Endothelial cell of umbilical vein (primary cell): Measurements from ENCODE around the gene RBM39. TPM values are rescaled to one million over a fixed set of nuclear protein-coding genes. Genes with fewer than 3 reads are reported as not detected.
"Not testable (repeated sequence)": the region's sequence is repeated elsewhere in the genome, so short reads cannot be mapped to it uniquely, and the experiment has no call there.

Source experiments
- BruUV-seq: library from RNA; stranded (reverse); fragments of 400-500 nt; replicated peaks from 2 replicates; lab custom pipeline; 2021; lab: Mats Ljungman, UMichigan
- CTCF ChIA-PET: fragments of 300-600, 350-600 bp; sonication (Branson Sonifier 250); formaldehyde crosslinking; loops from one replicate; lab custom pipeline; 2021; ENCODE audit warnings: antibody characterized with exemption, inconsistent platforms; lab: Charles Lee
- POLR2A ChIA-PET: fragments of 300-600, 350-600 bp; sonication (Branson Sonifier 250); formaldehyde crosslinking; loops from one replicate; lab custom pipeline; 2021; ENCODE audit warnings: antibody characterized with exemption, inconsistent platforms; lab: Charles Lee
- DNase-seq: peaks from one replicate; pipeline ENCODE4 v3.0.0-alpha.2; 2011; ENCODE audit warnings: low read depth, low spot score
- FAIRE-seq: peaks from 2 replicates; lab custom pipeline; 2011; peaks lifted over from hg19 to GRCh38; lab: Jason Lieb, UNC
- H2AFZ ChIP-seq: 2 replicates; pipeline ENCODE4 v1.6.0; 2012; ENCODE audit warnings: low read depth, low read length, control low read depth, inconsistent platforms
- H3K27ac ChIP-seq: 2 replicates; pipeline ENCODE4 v1.5.1; 2011; ENCODE audit warnings: low read depth, mild to moderate bottlenecking, control low read depth, low read length, moderate library complexity; ENCODE audit not compliant: insufficient read depth
- H3K27me3 ChIP-seq, 2 experiments: 2 replicates each; pipeline versions ENCODE4 v1.6.0 to v1.6.1; 2011; ENCODE audit warnings: low read length in 2 of 2, mixed read lengths in 1 of 2; ENCODE audit not compliant: control insufficient read depth in 2 of 2, insufficient read depth in 2 of 2
- H3K36me3 ChIP-seq, 2 experiments: 2 replicates in 1 of 2; 3 replicates in 1 of 2; pipeline ENCODE4 v1.5.1; 2011; ENCODE audit warnings: low read length in 2 of 2, mild to moderate bottlenecking in 1 of 2, moderate library complexity in 1 of 2; ENCODE audit not compliant: control insufficient read depth in 2 of 2, insufficient read depth in 2 of 2; ENCODE audit errors: extremely low read depth in 1 of 2
- H3K4me1 ChIP-seq: 3 replicates; pipeline ENCODE4 v1.5.1; 2011; ENCODE audit warnings: mild to moderate bottlenecking, low read length; ENCODE audit not compliant: control insufficient read depth, insufficient read depth; ENCODE audit errors: extremely low read depth
- H3K4me2 ChIP-seq: 2 replicates; pipeline ENCODE4 v1.6.1; 2011; ENCODE audit warnings: low read length, control low read depth, mixed read lengths; ENCODE audit not compliant: insufficient read depth
- H3K4me3 ChIP-seq, 3 experiments: fragments of 200-600 bp in 1 of 3; sonication (generic), shearing (Covaris generic) in 1 of 3; replicated peaks in 1 of 3; 2 replicates each; pipeline ENCODE4 v1.5.1; 2011 to 2016; ENCODE audit warnings: control low read depth in 3 of 3, low read length in 3 of 3, mild to moderate bottlenecking in 2 of 3, inconsistent platforms in 1 of 3, low read depth in 1 of 3, moderate library complexity in 1 of 3; ENCODE audit not compliant: insufficient read depth in 1 of 3
- H3K79me2 ChIP-seq: 2 replicates; pipeline ENCODE4 v1.6.0; 2012; ENCODE audit warnings: low read length, inconsistent platforms; ENCODE audit not compliant: control insufficient read depth, insufficient read depth
- H3K9ac ChIP-seq: replicated peaks from 2 replicates; pipeline ENCODE3; 2011; ENCODE audit warnings: low read length, control low read depth; ENCODE audit not compliant: insufficient read depth; ENCODE audit errors: extremely low read depth
- H3K9me1 ChIP-seq: replicated peaks from 3 replicates; pipeline ENCODE4 v1.6.0; 2011; ENCODE audit warnings: mild to moderate bottlenecking, low read length; ENCODE audit not compliant: control insufficient read depth, insufficient read depth; ENCODE audit errors: extremely low read depth
- H3K9me3 ChIP-seq: replicated peaks from 2 replicates; pipeline ENCODE4 v1.5.1; 2012; ENCODE audit warnings: low read length, inconsistent platforms; ENCODE audit not compliant: control insufficient read depth, insufficient read depth
- H4K20me1 ChIP-seq: replicated peaks from 2 replicates; pipeline ENCODE3; 2011; ENCODE audit warnings: mild to moderate bottlenecking, low read length; ENCODE audit not compliant: control insufficient read depth, insufficient read depth; ENCODE audit errors: extremely low read depth
- EZH2 ChIP-seq: IDR thresholded peaks from 2 replicates; pipeline ENCODE4 v1.6.1; 2012; ENCODE audit warnings: borderline replicate concordance, low read depth, mild to moderate bottlenecking, moderate library complexity, low read length, inconsistent platforms; ENCODE audit not compliant: severe bottlenecking
- FOS ChIP-seq: IDR thresholded peaks from 2 replicates; pipeline ENCODE4 v1.6.1; 2011; ENCODE audit warnings: mild to moderate bottlenecking, low read length, moderate library complexity, borderline replicate concordance; ENCODE audit not compliant: insufficient read depth
- GATA2 ChIP-seq: IDR thresholded peaks from 2 replicates; pipeline ENCODE4 v1.7.0; 2011; ENCODE audit warnings: low read depth, mild to moderate bottlenecking, moderate library complexity, mixed read lengths, low read length; ENCODE audit not compliant: insufficient read length, insufficient read depth
- JUN ChIP-seq: IDR thresholded peaks from 2 replicates; pipeline ENCODE4 v1.6.1; 2011; ENCODE audit warnings: borderline replicate concordance, low read depth; ENCODE audit not compliant: insufficient read length, insufficient read depth
- MAX ChIP-seq: IDR thresholded peaks from 2 replicates; pipeline ENCODE4 v1.6.1; 2011; ENCODE audit not compliant: insufficient read depth, insufficient read length
- MYC ChIP-seq: IDR thresholded peaks from one replicate; pipeline ENCODE4 v1.6.1; 2011; ENCODE audit warnings: mild to moderate bottlenecking, low read depth, low read length
- POLR2A ChIP-seq: IDR thresholded peaks from 2 replicates; pipeline ENCODE4 v1.6.1; 2012; ENCODE audit warnings: low read depth, mild to moderate bottlenecking, control low read depth, low read length
- POLR2AphosphoS5 ChIP-seq: IDR thresholded peaks from 2 replicates; pipeline ENCODE4 v1.6.1; 2012; ENCODE audit warnings: low read depth, mild to moderate bottlenecking, control low read depth, low read length, moderate library complexity; ENCODE audit not compliant: insufficient read depth
- dilution Hi-C: fragments of 300-500 bp; cut with MboI; formaldehyde crosslinking; loops from one replicate; pipeline ENCODE4 v1.15.0; 2019; ENCODE audit warnings: low sequenced_read_pairs; ENCODE audit not compliant: extremely low pct_ligation_motif_present
- intact Hi-C: fragments of 100-400 bp; cut with micrococcal nuclease; formaldehyde crosslinking; loops from one replicate; pipeline ENCODE4 v1.10.0; 2022
- polyA plus RNA-seq, 4 experiments: library from polyadenylated mRNA; depleted of rRNA in 3 of 4; stranded (reverse) in 3 of 4; unstranded in 1 of 4; fragments of >200 nt; gene quantifications; 2 replicates each; pipeline versions ENCODE4 v1.2.1 to v1.2.3, GENCODE V29; 2011 to 2012; ENCODE audit warnings: missing spikeins in 1 of 4
- total RNA-seq: library from RNA; stranded (reverse); gene quantifications from 2 replicates; pipeline ENCODE4 v1.2.3, GENCODE V29; 2021
- TF ChIP-seq, protein P1 (sequence below), 2 donors: IDR thresholded peaks; 1 replicate in 1 of 2; 2 replicates in 1 of 2; pipeline ENCODE4 v1.5.1; 2011; ENCODE audit warnings: low read length in 2 of 2, mild to moderate bottlenecking in 2 of 2, moderate library complexity in 2 of 2, control low read depth in 1 of 2, inconsistent platforms in 1 of 2, low read depth in 1 of 2; ENCODE audit not compliant: insufficient read depth in 1 of 2; ENCODE audit errors: extremely low read depth in 1 of 2

The RBM39 gene
- total and polyA plus RNA-seq, 2 donors (not counting 3 experiments of a cell fraction or from before 2014, with no cell fraction given), result 106 to 309 TPM

DNA sequence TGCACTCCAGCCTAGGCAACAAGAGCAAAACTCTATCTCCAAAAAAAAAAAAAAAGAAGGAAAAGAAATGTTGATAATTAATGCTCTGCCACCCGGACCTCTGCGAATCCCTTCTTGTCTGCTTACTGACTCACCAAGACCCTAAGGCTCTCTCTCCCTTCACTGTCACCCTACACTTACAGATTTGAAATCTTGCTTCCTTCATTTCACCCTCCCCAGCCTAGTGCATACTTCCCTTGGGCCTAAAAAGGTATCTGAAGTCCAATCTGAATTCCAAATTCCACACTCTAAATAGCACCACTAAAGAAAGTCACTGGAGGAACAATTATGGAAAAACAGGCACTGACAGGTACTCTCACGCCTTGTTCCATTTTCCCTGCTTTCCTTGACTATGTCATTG is 20.4 kb upstream of the RBM39 start:
- dilution Hi-C loops, result no loop called here

GRCh38 chr20:35761548-35761947 is 19.5 kb upstream of the RBM39 start:
- FAIRE-seq, H3K79me2 ChIP-seq, BruUV-seq, H3K9ac ChIP-seq, CTCF ChIA-PET, H3K4me2 ChIP-seq, H3K4me3 ChIP-seq, H3K36me3 ChIP-seq, H3K27me3 ChIP-seq, H3K4me1 ChIP-seq, H3K9me3 ChIP-seq, H3K9me1 ChIP-seq, H4K20me1 ChIP-seq, H3K27ac ChIP-seq, dilution Hi-C loops, intact Hi-C loops, H2AFZ ChIP-seq, POLR2A ChIA-PET, DNase-seq: not testable (repeated sequence)

More for the DNA sequence above, 20.4 kb upstream of the RBM39 start:
- TF ChIP-seq MYC (no peak), POLR2AphosphoS5 (no peak), FOS (no peak), MAX (no peak), POLR2A (no peak), JUN (no peak), GATA2 (no peak), EZH2 (no peak)
- TF ChIP-seq, protein P1, sequence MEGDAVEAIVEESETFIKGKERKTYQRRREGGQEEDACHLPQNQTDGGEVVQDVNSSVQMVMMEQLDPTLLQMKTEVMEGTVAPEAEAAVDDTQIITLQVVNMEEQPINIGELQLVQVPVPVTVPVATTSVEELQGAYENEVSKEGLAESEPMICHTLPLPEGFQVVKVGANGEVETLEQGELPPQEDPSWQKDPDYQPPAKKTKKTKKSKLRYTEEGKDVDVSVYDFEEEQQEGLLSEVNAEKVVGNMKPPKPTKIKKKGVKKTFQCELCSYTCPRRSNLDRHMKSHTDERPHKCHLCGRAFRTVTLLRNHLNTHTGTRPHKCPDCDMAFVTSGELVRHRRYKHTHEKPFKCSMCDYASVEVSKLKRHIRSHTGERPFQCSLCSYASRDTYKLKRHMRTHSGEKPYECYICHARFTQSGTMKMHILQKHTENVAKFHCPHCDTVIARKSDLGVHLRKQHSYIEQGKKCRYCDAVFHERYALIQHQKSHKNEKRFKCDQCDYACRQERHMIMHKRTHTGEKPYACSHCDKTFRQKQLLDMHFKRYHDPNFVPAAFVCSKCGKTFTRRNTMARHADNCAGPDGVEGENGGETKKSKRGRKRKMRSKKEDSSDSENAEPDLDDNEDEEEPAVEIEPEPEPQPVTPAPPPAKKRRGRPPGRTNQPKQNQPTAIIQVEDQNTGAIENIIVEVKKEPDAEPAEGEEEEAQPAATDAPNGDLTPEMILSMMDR (IDR thresholded peaks at IDR 0.05; ENCODE audit: extremely low read depth in 1 of 2, insufficient read depth in 1 of 2, low read depth in 1 of 2, low read length in 2 of 2), result no peak
- peaks cover 7% of the 10 kb centered on the region for H3K4me1 ChIP-seq
- no peak overlapping the region for H3K4me2 ChIP-seq
- CTCF ChIA-PET, result no interaction called here
- no peaks in the 10 kb centered on the region for H4K20me1 ChIP-seq
- no peaks in the 10 kb centered on the region for H3K9me3 ChIP-seq
- no peaks in the 10 kb centered on the region for H3K27me3 ChIP-seq
- no peak for DNase-seq
- no peak overlapping the region for H2AFZ ChIP-seq
- H3K27ac ChIP-seq, result no peak overlapping the region
- intact Hi-C loops, result no loop called here
- POLR2A ChIA-PET, result no interaction called here
- H3K4me3 ChIP-seq, result no peak overlapping the region
- BruUV-seq, result no TSS peak
- H3K79me2 ChIP-seq, result no peaks in the 10 kb centered on the region
- no peak overlapping the region for H3K9ac ChIP-seq
- no peaks in the 10 kb centered on the region for H3K9me1 ChIP-seq
- no peaks in the 10 kb centered on the region for H3K36me3 ChIP-seq
- no peak for FAIRE-seq
